Muscle of arm (tissue), 12 donors: ENCODE results near the gene CSF3. TPM values are rescaled to one million over a fixed set of nuclear protein-coding genes. Genes with fewer than 3 reads are reported as not detected.

ENCODE experiments used
- DNase-seq: peaks from one replicate; pipeline ENCODE4 v3.0.0-alpha.2; 2013
- polyA plus RNA-seq, 12 donors: library from polyadenylated mRNA; unstranded; fragments of 120-200 nt; gene quantifications; one replicate each; pipeline ENCODE4 v1.2.1, GENCODE V29; 2013; ENCODE audit not compliant: insufficient read length in 12 of 12

Gene CSF3
- polyA plus RNA-seq, 12 donors, result 0.15 to 0.28 (median 0.23) TPM; not detected in 6

DNA sequence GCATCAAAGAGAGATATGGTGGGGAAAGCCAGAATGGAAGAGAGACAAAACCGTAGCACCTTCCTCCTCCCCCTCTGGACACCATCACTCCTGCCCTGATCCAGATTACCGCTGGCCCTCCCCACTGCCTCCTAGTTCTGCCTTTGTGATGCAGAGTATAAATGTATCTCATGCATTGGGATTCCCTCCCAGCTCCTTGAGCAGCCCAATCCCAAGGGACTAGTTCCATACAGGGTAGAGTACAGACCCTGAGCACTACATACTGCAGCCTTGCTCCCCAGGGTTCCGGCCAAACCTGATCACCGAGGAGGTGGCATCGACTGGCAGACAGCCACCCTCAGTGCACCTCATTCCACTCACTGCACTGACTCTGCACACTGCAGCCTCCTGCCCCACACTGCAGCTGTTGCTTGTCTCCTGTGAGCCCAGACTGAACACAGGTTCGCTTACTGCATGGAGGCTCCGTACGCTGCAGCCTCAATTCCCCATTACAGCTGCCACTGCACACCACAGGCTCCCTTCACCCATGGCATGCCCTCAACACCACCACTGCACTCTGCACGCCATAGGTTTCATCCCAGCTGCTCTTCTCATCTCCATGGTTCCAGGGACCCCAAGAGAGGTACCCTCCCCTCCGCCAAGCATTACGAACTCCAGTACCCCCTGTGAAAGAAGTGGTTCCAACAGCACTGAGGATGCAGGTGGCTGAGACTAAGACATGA is 45.8 kb downstream of the CSF3 start:
- DNase-seq, result no peak

DNA sequence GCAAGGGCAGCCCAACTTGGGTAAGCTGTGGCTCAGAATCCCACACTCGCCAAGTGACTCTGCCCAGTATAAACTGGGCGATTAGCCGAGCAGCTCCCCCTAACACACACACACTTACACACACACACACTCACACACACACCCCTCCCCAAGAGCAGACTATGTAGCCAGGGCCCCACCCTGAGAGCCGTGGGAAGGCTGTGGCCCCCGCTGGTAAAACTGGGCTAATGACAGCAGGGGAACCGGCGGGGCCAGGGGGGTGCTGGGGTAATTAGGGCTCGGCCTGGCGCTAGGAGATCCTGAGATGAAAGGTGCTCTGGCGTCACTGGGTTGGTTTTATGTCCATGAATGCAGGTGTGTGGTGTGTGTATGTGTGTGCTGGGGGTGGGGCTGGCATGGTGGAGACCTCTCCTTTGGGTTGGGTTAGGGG is 46.4 kb downstream of the CSF3 start:
- no peak for DNase-seq

DNA sequence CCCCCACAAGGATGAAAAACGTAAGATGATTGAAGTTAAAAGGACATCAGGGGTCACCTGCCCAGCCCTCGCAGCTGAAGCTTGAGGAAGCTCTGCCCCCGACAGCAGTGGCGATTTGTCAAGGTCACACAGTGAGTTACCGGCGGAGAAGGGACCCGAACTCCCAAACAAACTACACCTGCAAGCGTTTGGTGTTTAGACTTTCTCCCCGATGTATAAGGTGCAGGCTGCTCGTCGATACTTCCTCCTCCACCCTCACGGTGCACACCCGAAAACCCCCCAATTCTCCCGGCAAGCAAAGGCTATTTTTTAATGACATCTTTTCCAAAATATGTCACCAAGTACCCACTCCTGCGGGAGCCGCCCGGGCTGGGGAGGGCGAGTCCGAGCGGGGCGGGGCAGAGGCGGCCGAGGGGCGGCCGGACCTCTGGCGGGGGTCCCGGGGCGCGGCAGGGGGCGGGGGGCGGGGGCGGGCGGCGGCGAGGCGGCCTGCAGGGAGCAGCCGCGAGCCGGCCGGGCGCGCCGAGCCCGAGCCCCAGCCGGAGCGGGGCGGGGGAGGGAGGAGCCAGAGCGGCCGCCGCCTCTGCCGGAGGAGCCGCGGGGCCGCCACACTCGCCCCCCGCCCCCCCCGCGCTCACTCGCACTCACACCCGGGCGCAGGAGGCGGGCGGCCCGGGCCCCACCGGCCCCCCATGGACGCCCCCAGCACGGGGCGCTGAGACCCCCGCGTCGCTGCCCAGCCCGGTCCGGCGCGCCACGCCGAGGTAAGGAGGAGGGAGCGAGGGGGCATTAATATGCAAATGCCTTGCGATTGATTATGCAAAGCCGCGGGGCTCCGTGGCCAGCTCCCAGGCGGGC is 47.3 kb downstream of the CSF3 start, which contains the start of gene THRA:
Gene THRA (plus strand): TSS at position 637 of the 858 bp plus-strand sequence. CDS start 11,524 bp downstream, outside the sequence.
- DNase-seq, result no peak

DNA sequence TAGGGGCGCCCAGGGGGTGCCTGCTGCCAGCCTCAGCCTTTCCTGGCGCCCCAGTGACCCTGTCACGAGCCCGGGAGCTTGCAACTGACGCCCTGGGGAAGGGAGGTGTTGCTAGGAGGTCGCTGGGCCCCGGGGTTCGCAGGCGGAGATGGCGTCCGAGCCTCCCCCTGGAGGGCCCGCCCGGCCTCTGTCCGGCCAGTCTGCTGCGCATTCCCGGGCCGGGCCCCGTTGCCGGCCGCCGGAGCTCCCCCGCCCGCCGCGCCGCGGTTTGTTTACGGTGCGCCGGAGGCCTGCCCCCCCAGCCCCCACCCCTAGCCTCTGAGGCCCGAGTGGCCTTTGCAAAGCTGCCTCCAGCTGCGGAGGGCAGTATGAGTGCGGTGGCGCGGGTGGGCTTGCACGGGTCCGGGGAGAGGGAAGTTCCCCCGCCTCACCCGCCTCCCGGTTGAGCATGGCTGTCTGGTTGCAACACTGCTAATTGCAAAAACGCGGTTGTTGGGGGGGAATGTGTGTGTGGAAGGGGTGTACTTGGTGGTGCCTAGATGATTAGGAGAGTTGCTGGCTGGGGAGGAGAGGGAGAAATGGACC is 48.0 kb downstream of the CSF3 start:
- DNase-seq, result no peak

DNA sequence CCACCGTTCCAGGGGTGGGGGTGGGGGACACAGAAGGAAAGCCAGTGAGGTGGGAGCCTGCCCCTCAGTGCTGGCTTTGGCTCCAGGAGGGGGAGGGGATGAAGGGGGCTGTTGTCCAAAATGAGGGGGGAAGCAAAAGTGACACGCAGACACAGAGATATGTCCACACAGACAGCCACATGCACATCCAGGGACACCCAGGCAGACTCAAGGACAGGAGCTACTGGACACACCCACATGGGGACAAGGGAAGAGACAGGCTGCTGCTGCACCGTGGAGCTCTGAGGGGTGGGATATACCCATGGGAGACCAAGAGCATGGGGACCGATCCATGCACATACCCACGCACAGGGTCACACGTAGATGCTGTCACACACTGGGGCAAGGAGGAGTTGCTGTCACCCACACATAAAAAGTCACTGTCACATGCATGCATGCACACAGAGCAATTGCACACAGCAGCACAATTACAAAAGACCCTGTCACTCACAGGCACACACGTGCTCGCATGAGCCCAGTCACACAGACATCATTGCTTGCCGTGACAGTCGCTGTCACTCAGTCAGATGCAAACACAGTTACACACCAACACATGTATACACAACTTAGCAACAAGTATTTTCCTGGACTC is 48.8 kb downstream of the CSF3 start:
- no peak for DNase-seq

DNA sequence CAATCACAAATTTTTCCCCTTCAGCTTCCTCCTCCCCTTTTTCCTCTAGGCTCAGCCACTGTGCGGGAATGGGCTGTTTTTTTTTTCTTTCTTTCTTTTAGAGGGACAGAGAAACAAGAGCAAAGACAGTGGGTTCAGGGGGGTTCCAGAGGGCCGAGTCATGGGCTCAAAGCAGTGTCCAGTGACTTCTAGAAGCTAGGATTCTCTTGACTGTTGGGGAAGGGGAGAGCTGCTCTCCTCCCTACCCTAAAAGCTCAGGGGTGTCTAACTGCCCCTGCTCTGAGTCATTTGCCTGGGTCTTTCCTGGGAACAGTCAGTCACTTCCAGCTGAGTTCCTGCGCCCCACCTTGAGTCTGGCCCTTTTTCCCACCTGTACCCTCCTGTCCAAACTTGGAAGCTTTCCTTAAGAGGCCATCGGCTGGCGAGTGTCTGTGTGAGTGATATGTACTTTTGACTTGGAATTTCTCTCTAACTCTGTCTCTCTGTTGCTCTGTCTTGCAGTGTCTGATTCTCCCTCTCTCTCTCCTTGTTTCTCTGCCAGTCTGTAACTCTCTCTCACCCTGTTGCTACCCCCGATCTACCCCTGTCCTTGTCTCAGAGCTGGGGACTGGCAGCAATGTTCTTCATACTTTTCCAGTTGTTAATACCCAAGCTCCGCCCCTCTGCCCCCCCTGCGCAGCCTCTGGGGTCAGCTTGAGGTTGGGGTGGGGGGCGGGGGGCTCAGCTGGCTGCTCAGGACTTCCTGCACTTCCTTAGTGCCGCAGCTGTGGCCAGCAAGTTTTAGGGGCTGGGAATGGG is 49.9 kb downstream of the CSF3 start:
- no peak for DNase-seq

DNA sequence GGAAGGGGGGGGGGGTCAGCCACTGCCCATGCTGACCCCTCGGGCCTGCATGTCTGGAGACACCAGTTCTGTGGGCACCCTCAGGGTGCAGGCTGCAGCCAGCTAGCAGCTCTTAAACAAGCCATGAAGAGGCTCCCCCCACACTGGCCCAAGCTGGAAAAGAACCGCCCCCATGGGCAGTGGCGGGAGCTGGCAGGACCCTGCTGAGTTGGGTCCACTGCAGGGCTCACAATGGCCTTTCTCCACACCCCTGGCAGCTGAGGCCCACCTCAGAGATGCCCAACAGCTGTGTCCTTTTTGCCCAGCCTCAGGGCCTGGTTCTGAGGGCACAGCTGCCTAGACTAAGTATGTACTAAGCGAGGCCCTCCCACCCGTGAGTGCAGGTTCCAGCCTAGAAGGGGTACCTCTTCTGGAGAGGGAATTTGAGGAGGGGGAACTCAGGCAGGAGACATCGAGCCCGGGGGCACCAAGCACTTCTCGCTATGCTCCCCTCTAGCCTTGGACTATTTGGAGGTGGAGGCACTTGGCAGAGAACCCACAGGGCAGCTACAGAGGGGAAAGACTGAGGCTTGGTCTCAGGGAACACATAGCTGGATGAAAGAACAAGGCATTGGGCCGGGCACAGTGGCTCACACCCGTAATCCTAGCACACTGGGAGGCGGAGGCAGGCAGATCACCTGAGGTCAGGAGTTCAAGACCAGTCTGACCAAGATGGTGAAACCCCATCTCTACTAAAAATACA is 50.7 kb downstream of the CSF3 start:
- DNase-seq, result no peak

Other genes starting within 250 kb of the CSF3 start
- gene IKZF3, start 151.1 kb upstream of the CSF3 start, polyA plus RNA-seq, result 1 to 10 TPM in 1 of 12 donors, under 1 TPM in 9, not detected in 2; 0.06 to 1.5 (median 0.25) TPM
- not detected for gene ZPBP2, start 147.2 kb upstream of the CSF3 start, polyA plus RNA-seq
- 10 to 100 TPM in 5 of 12 donors, 1 to 10 TPM in 6, not detected in 1; 5.5 to 24.9 (median 9.6) TPM for gene GSDMB, start 96.8 kb upstream of the CSF3 start, polyA plus RNA-seq
- gene ORMDL3, start 87.8 kb upstream of the CSF3 start, polyA plus RNA-seq, result 10 to 100 TPM in 11 of 12 donors, not detected in 1; 37.2 to 65.9 (median 42.6) TPM
- gene LRRC3C, start 87.7 kb upstream of the CSF3 start, polyA plus RNA-seq, result under 1 TPM in 1 of 12 donors, not detected in 11; 0.19 TPM
- under 1 TPM in 10 of 12 donors, not detected in 2; 0.08 to 0.19 (median 0.14) TPM for gene GSDMA, start 52.4 kb upstream of the CSF3 start, polyA plus RNA-seq
- gene PSMD3, start 34.6 kb upstream of the CSF3 start, polyA plus RNA-seq, result 100 to 1,000 TPM in 1 of 12 donors, 10 to 100 TPM in 10, not detected in 1; 59.7 to 102 (median 83.6) TPM
- gene MED24, start 39.0 kb downstream of the CSF3 start, polyA plus RNA-seq, result 100 to 1,000 TPM in 1 of 12 donors, 10 to 100 TPM in 10, not detected in 1; 52.6 to 127 (median 70.7) TPM
- 10 to 100 TPM in 11 of 12 donors, not detected in 1; 50.5 to 83.8 (median 63.6) TPM for gene THRA, start 47.5 kb downstream of the CSF3 start, polyA plus RNA-seq
- 10 to 100 TPM in 1 of 12 donors, 1 to 10 TPM in 9, not detected in 2; 1.7 to 12.3 (median 3.4) TPM for gene NR1D1, start 85.1 kb downstream of the CSF3 start, polyA plus RNA-seq
- 100 to 1,000 TPM in 10 of 12 donors, 10 to 100 TPM in 1, not detected in 1; 95.6 to 172 (median 129) TPM for gene MSL1, start 106.5 kb downstream of the CSF3 start, polyA plus RNA-seq
- gene CASC3, start 125.1 kb downstream of the CSF3 start, polyA plus RNA-seq, result 100 to 1,000 TPM in 1 of 12 donors, 10 to 100 TPM in 10, not detected in 1; 54.5 to 130 (median 62.1) TPM
- gene RAPGEFL1, start 162.0 kb downstream of the CSF3 start, polyA plus RNA-seq, result 10 to 100 TPM in 5 of 12 donors, 1 to 10 TPM in 6, not detected in 1; 4.4 to 25.8 (median 8.0) TPM
- 10 to 100 TPM; 12.7 to 73.8 (median 16.8) TPM for gene WIPF2, start 203.9 kb downstream of the CSF3 start, polyA plus RNA-seq